K562 (cell line): Measurements from ENCODE around the gene EEF1A2. TPM values are rescaled to one million over a fixed set of nuclear protein-coding genes. Genes with fewer than 3 reads are reported as not detected.

Experiments
- ATAC-seq: fragments of 200-7000 bp; cut with Tn5 transposase; 3 replicates; pipeline ENCODE4 v1.9.1; 2020; ENCODE audit warnings: moderate library complexity
- BruUV-seq: library from RNA; stranded (reverse); fragments of 400-500 nt; replicated peaks from 2 replicates; lab custom pipeline; 2021; lab: Mats Ljungman, UMichigan
- CTCF ChIA-PET: fragments of 300-600 bp; formaldehyde crosslinking; extraction: SDS; loops from one replicate; lab custom pipeline; 2021; ENCODE audit warnings: low intra/inter-chr PET ratio; lab: Yijun Ruan, JAX
- POLR2A ChIA-PET: fragments of 300-600, 350-650 bp; sonication (Branson Sonifier 250); formaldehyde crosslinking; extraction: SDS; loops from one replicate; lab custom pipeline; 2021; ENCODE audit warnings: antibody characterized with exemption, inconsistent platforms; lab: Yijun Ruan, JAX
- DNase-seq, 4 experiments: peaks; one replicate each; pipeline versions ENCODE4 v3.0.0 to v3.0.0-alpha.2; 2011 to 2018; ENCODE audit warnings: low spot score in 3 of 4, mixed read lengths in 3 of 4; ENCODE audit errors: extremely low read depth in 1 of 4
- FAIRE-seq: peaks from 2 replicates; lab custom pipeline; 2011; peaks lifted over from hg19 to GRCh38; lab: Jason Lieb, UNC
- H2AFZ ChIP-seq: 2 replicates; pipeline ENCODE4 v1.6.0; 2011; ENCODE audit warnings: low read depth, low read length, control low read depth, inconsistent platforms
- H3K27ac ChIP-seq: fragments of 200-600 bp; 3 replicates; pipeline ENCODE4 v1.8.0; 2011; ENCODE audit warnings: low read depth, mild to moderate bottlenecking, control low read depth, inconsistent platforms, low read length, moderate library complexity, mixed read lengths; ENCODE audit errors: extremely low read depth
- H3K27me3 ChIP-seq, 2 experiments: fragments of 300-600 bp in 1 of 2; 2 replicates in 1 of 2; 3 replicates in 1 of 2; pipeline versions ENCODE4 v1.6.0 to v1.8.0; 2011; ENCODE audit warnings: inconsistent platforms in 2 of 2, low read length in 2 of 2, mild to moderate bottlenecking in 1 of 2, mixed read lengths in 1 of 2, moderate library complexity in 1 of 2; ENCODE audit not compliant: control insufficient read depth in 2 of 2, insufficient read depth in 2 of 2
- H3K36me3 ChIP-seq: fragments of 300-600 bp; 3 replicates; pipeline ENCODE4 v1.8.0; 2011; ENCODE audit warnings: mild to moderate bottlenecking, low read length, inconsistent platforms; ENCODE audit not compliant: control insufficient read depth, insufficient read depth
- H3K4me1 ChIP-seq, 2 experiments: fragments of 200-600 bp in 1 of 2; replicated peaks in 1 of 2; 2 replicates in 1 of 2; 3 replicates in 1 of 2; pipeline versions ENCODE4 v1.5.1 to v1.8.0; 2011; ENCODE audit warnings: inconsistent platforms in 2 of 2, low read length in 2 of 2, mild to moderate bottlenecking in 1 of 2, mixed read lengths in 1 of 2, moderate library complexity in 1 of 2; ENCODE audit not compliant: control insufficient read depth in 2 of 2, insufficient read depth in 2 of 2
- H3K4me2 ChIP-seq: 2 replicates; pipeline ENCODE4 v1.6.1; 2011; ENCODE audit warnings: low read length, control low read depth, inconsistent platforms, mixed read lengths; ENCODE audit not compliant: insufficient read depth
- H3K4me3 ChIP-seq: fragments of 200-600 bp; sonication (generic), shearing (Covaris generic); 2 replicates; pipeline ENCODE4 v1.5.1; 2016; ENCODE audit warnings: control low read depth, inconsistent platforms
- H3K79me2 ChIP-seq: fragments of 200-600 bp; 3 replicates; pipeline ENCODE4 v1.8.0; 2011; ENCODE audit warnings: low read length, inconsistent platforms; ENCODE audit not compliant: control insufficient read depth, insufficient read depth
- H3K9ac ChIP-seq, 2 experiments: 2 replicates each; pipeline versions ENCODE4 v1.6.0 to v1.6.1; 2011; ENCODE audit warnings: low read depth in 2 of 2, low read length in 2 of 2, control low read depth in 1 of 2, inconsistent platforms in 1 of 2, mild to moderate bottlenecking in 1 of 2, mixed read lengths in 1 of 2; ENCODE audit not compliant: insufficient read depth in 1 of 2
- H3K9me1 ChIP-seq: one replicate; pipeline ENCODE4 v1.6.0; 2011; ENCODE audit warnings: inconsistent platforms, mild to moderate bottlenecking, low read length, moderate library complexity; ENCODE audit not compliant: control insufficient read depth, insufficient read depth
- H3K9me3 ChIP-seq: replicated peaks from 2 replicates; pipeline ENCODE4 v1.5.1; 2011; ENCODE audit warnings: low read depth, low read length, inconsistent platforms; ENCODE audit not compliant: control insufficient read depth, insufficient read depth
- H4K20me1 ChIP-seq: replicated peaks from 2 replicates; pipeline ENCODE4 v1.6.1; 2011; ENCODE audit warnings: low read length, inconsistent platforms, mixed read lengths; ENCODE audit not compliant: control insufficient read depth, insufficient read depth
- POLR2G ChIP-seq: fragments of 200-400 bp; formaldehyde crosslinking; IDR thresholded peaks from 2 replicates; pipeline ENCODE4 v1.6.1; 2017; ENCODE audit warnings: low read depth, mild to moderate bottlenecking, antibody characterized with exemption, low read length, moderate library complexity
- TCF7L2 ChIP-seq: fragments of 150-350 bp; IDR thresholded peaks from 2 replicates; pipeline ENCODE4 v1.6.1; 2016; ENCODE audit warnings: low read depth, mild to moderate bottlenecking, low read length, moderate library complexity
- WGBS: fragments of 100-300 bp; shearing (Covaris generic); methylation state at CpG from one replicate; pipeline ENCODE4 v1.1.6; 2016; ENCODE audit warnings: low coverage, mixed read lengths; ENCODE audit not compliant: insufficient coverage; ENCODE audit errors: missing lambda C conversion rate; 5-methylcytosine and 5-hydroxymethylcytosine counted together
- in situ Hi-C: fragments of 300-500 bp; cut with MboI; formaldehyde crosslinking; loops from 4 replicates; pipeline ENCODE4 v1.15.0; 2018; ENCODE audit warnings: inconsistent platforms, mixed read lengths
- intact Hi-C: fragments of 100-400 bp; cut with micrococcal nuclease; formaldehyde crosslinking; loops from 2 replicates; pipeline ENCODE4 v1.14.2; 2022
- polyA plus RNA-seq, 8 experiments: library from polyadenylated mRNA; depleted of rRNA in 4 of 8; stranded (reverse) in 5 of 8; unstranded in 3 of 8; fragments of >200 nt; fragmentation: Nextera tagmentation in 2 of 8; fragmentation: Illumina TruSeq in 1 of 8; extraction: Ambion mirVana in 2 of 8; extraction: Trizol in 1 of 8; gene quantifications; 2 replicates each; pipeline versions ENCODE4 v1.2.1 to v1.2.3, GENCODE V29; 2011 to 2014; ENCODE audit warnings: inconsistent platforms in 1 of 8, missing spikeins in 1 of 8
- total RNA-seq, 7 experiments: library from RNA; depleted of rRNA in 6 of 7; stranded (reverse); fragments of >200 nt in 6 of 7; fragmentation: Illumina TruSeq in 2 of 7; extraction: Trizol in 2 of 7; gene quantifications; 2 replicates each; pipeline versions ENCODE4 v1.2.1 to v1.2.3, GENCODE V29; 2011 to 2021; ENCODE audit warnings: low replicate concordance in 1 of 7

Gene EEF1A2
- total and polyA plus RNA-seq, 9 of the 15 experiments (the other 6 are each of a cell fraction or from before 2014, with no cell fraction given): 0.04 to 29.6 (median 11.5) TPM

GRCh38 chr20:63529861-63530787, 31.2 kb upstream of the EEF1A2 start:
- CTCF ChIA-PET: no interaction called here
- H3K9me3 ChIP-seq: no peaks in the 10 kb centered on the region
- TF ChIP-seq TCF7L2 (no peak), POLR2G (peak; percentile 49)
- TF ChIP-seq, all 486 proteins: peak for 1
- Histone ChIP-seq H3K36me3 (no peaks in the 10 kb centered on the region), H4K20me1 (peaks cover 9% of the 10 kb centered on the region; the same call in 1 of the 2 replicates), H3K79me2 (no peaks in the 10 kb centered on the region), H3K4me2 (no peak overlapping the region), H3K4me3 (no peak overlapping the region), H3K9ac (peak overlapping the region in 1 of 2 experiments; percentile 64; a peak in 2 of 4 replicates), H3K27ac (no peak overlapping the region), H3K27me3 (peaks cover 0 to 41% of the 10 kb centered on the region in 2 experiments; a peak in 3 of 5 replicates), H3K9me1 (no peaks in the 10 kb centered on the region), H2AFZ (no peak overlapping the region), H3K4me1 (peaks cover 0 to 51% of the 10 kb centered on the region in 2 experiments; a peak in 2 of 5 replicates)
- ATAC-seq (no peak), DNase-seq (peak in 1 of 4 experiments; percentile 39), FAIRE-seq (no peak)
- intact Hi-C loops: loop anchor here (10.0 kb wide), 2 partner anchors 125 to 175 kb away; partner anchors contain the start of genes ARFRP1, RTEL1, STMN3 and ZGPAT
- 42% methylated on average over 25 of the region's 39 CpGs for WGBS
- in situ Hi-C loops: no loop called here
- POLR2A ChIA-PET: interaction anchor here (0.5 to 2.9 kb wide), 4 partner anchors 9 to 34 kb away, joined by 3 to 19 read pairs (median 4); partner anchors contain the start of gene PPDPF
- BruUV-seq: no TSS peak
